Liver (tissue), 9 donors: Measurements from ENCODE around the gene ABTB2. TPM values are rescaled to one million over a fixed set of nuclear protein-coding genes. Genes with fewer than 3 reads are reported as not detected.
A peak's percentile ranks its signal among the peaks of the same experiment; 100 is the strongest.
"Not testable (repeated sequence)": the region's sequence is repeated elsewhere in the genome, so short reads cannot be mapped to it uniquely, and the experiment has no call there.

Source experiments
- DNase-seq: peaks from one replicate; pipeline ENCODE4 v3.0.0-alpha.2; 2017; ENCODE audit warnings: low spot score
- H3K27ac ChIP-seq, 2 donors: one replicate each; pipeline ENCODE4 v1.7.0; 2013; ENCODE audit warnings: inconsistent platforms in 2 of 2, low read length in 2 of 2, control low read depth in 1 of 2, low read depth in 1 of 2, mild to moderate bottlenecking in 1 of 2
- H3K27me3 ChIP-seq, 4 donors: one replicate each; pipeline versions ENCODE4 v1.6.1 to v1.7.0; 2013; ENCODE audit warnings: low read length in 3 of 4, inconsistent platforms in 1 of 4, mild to moderate bottlenecking in 1 of 4, moderate library complexity in 1 of 4; ENCODE audit not compliant: control insufficient read depth in 4 of 4, insufficient read depth in 4 of 4
- H3K36me3 ChIP-seq, 4 donors: one replicate each; pipeline versions ENCODE4 v1.6.1 to v1.7.0; 2013; ENCODE audit warnings: low read length in 3 of 4, mild to moderate bottlenecking in 3 of 4, low read depth in 1 of 4, moderate library complexity in 1 of 4; ENCODE audit not compliant: control insufficient read depth in 4 of 4, insufficient read depth in 3 of 4
- H3K4me1 ChIP-seq, 4 donors: one replicate each; pipeline versions ENCODE4 v1.6.1 to v1.7.0; 2013; ENCODE audit warnings: low read length in 3 of 4, mild to moderate bottlenecking in 3 of 4, moderate library complexity in 1 of 4; ENCODE audit not compliant: control insufficient read depth in 4 of 4, insufficient read depth in 4 of 4
- H3K4me3 ChIP-seq, 3 donors: one replicate each; pipeline versions ENCODE4 v1.6.1 to v1.7.0; 2013; ENCODE audit warnings: low read length in 3 of 3, control low read depth in 1 of 3, low read depth in 1 of 3, mild to moderate bottlenecking in 1 of 3
- H3K9ac ChIP-seq, 2 donors: one replicate each; pipeline ENCODE4 v1.7.0; 2013; ENCODE audit warnings: low read length in 2 of 2, mild to moderate bottlenecking in 2 of 2, moderate library complexity in 2 of 2, control low read depth in 1 of 2, low read depth in 1 of 2
- H3K9me3 ChIP-seq, 4 donors: one replicate each; pipeline versions ENCODE4 v1.6.1 to v1.7.0; 2013; ENCODE audit warnings: low read length in 3 of 4; ENCODE audit not compliant: control insufficient read depth in 4 of 4
- EGR1 ChIP-seq, 2 donors: IDR thresholded peaks; 2 replicates each; pipeline ENCODE4 v1.6.1; 2016 to 2018; ENCODE audit warnings: antibody characterized with exemption in 2 of 2, low read depth in 2 of 2
- FOXA1 ChIP-seq: IDR thresholded peaks from 2 replicates; pipeline ENCODE4 v1.6.1; 2016; ENCODE audit warnings: antibody characterized with exemption
- FOXA2 ChIP-seq: IDR thresholded peaks from 2 replicates; pipeline ENCODE4 v1.6.1; 2016; ENCODE audit warnings: antibody characterized with exemption
- GABPA ChIP-seq, 2 donors: IDR thresholded peaks in 1 of 2; conservative IDR thresholded peaks in 1 of 2; 2 replicates each; pipeline ENCODE4 v1.6.1; 2016; ENCODE audit warnings: antibody characterized with exemption in 2 of 2, mild to moderate bottlenecking in 1 of 2, moderate library complexity in 1 of 2
- HNF4A ChIP-seq, 2 donors: conservative IDR thresholded peaks; 2 replicates each; pipeline ENCODE4 v1.6.1; 2016; ENCODE audit warnings: antibody characterized with exemption in 2 of 2, mild to moderate bottlenecking in 2 of 2
- HNF4G ChIP-seq: IDR thresholded peaks from 2 replicates; pipeline ENCODE4 v1.6.1; 2016; ENCODE audit warnings: antibody characterized with exemption
- JUND ChIP-seq, 2 donors: IDR thresholded peaks; 2 replicates each; pipeline ENCODE4 v1.6.1; 2016; ENCODE audit warnings: antibody characterized with exemption in 2 of 2
- RAD21 ChIP-seq, 2 donors: IDR thresholded peaks; 2 replicates each; pipeline ENCODE4 v1.6.1; 2016; ENCODE audit warnings: antibody characterized with exemption in 2 of 2, mild to moderate bottlenecking in 2 of 2
- RXRA ChIP-seq, 2 donors: IDR thresholded peaks; 2 replicates each; pipeline ENCODE4 v1.6.1; 2017 to 2018; ENCODE audit warnings: antibody characterized with exemption in 2 of 2, mild to moderate bottlenecking in 1 of 2
- SP1 ChIP-seq: IDR thresholded peaks from 2 replicates; pipeline ENCODE4 v1.6.1; 2018; ENCODE audit warnings: antibody characterized with exemption, mild to moderate bottlenecking
- WGBS: extraction: QIAGEN DNeasy Blood & Tissue Kit; methylation state at CpG from one replicate; pipeline ENCODE4 v1.1.7; 2013; 5-methylcytosine and 5-hydroxymethylcytosine counted together
- polyA plus RNA-seq, 2 donors: library from polyadenylated mRNA; stranded (reverse) in 1 of 2; unstranded in 1 of 2; fragments of 200-250 nt in 1 of 2; fragments of >200 nt in 1 of 2; fragmentation: Nextera tagmentation in 1 of 2; extraction: Ambion mirVana in 1 of 2; gene quantifications; one replicate each; pipeline versions ENCODE4 v1.2.1 to v1.2.3, GENCODE V29; 2013 to 2015
- total RNA-seq, 2 donors: library from RNA; depleted of rRNA; stranded (reverse); fragments of >200 nt; gene quantifications; one replicate each; pipeline ENCODE4 v1.2.3, GENCODE V29; 2014
- TF ChIP-seq, protein P1 (sequence below): IDR thresholded peaks from 2 replicates; pipeline ENCODE4 v1.6.1; 2016; ENCODE audit warnings: antibody characterized with exemption
- TF ChIP-seq, protein P2 (sequence below): IDR thresholded peaks from 2 replicates; pipeline ENCODE4 v1.6.1; 2016; ENCODE audit warnings: antibody characterized with exemption
- TF ChIP-seq, protein P3 (sequence below): fragments of 150-350 bp; IDR thresholded peaks from 2 replicates; pipeline ENCODE4 v1.5.1; 2017; ENCODE audit warnings: improper control_type of control experiment, low read depth, low read length; ENCODE audit not compliant: missing input control
- TF ChIP-seq, protein P4 (sequence below): IDR thresholded peaks from 2 replicates; pipeline ENCODE4 v1.6.1; 2016; ENCODE audit warnings: antibody characterized with exemption, mild to moderate bottlenecking
- TF ChIP-seq, protein P5 (sequence below): IDR thresholded peaks from 2 replicates; pipeline ENCODE4 v1.6.1; 2016; ENCODE audit warnings: antibody characterized with exemption
- donor health status: healthy.
- donor health status: healthy.
- donor health status: healthy.
- donor health status: healthy.
- donor health status: healthy.

ABTB2 gene
- total and polyA plus RNA-seq, 4 donors: 2.4 to 8.9 (median 6.1) TPM

DNA sequence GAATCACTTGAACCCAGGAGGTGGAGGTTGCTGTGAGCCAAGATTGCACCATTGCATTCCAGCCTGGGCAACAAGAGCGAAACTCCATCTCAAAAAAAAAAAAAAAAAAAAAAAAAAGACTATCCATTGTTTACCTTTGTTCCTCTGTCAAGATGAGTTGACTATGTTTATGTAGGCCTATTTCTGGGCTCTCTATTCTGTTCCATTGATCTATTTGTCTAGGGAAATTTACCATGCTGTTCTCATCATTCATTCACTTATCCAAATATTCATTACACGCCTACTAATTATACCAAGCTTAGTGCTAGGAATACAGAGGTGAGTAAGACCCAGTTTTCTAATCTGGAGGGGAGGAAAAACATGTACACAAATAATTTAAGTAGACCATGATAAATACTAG, 139.1 kb downstream of the ABTB2 start:
- DNase-seq: not testable (repeated sequence)
- TF ChIP-seq RAD21 (IDR thresholded peaks at IDR 0.05): peak; percentile 16 to 18
- peak; percentile 52 for TF ChIP-seq FOXA1
- peak; percentile 28 for TF ChIP-seq SP1
- peak in 1 of 2 donors; percentile 64 for TF ChIP-seq RXRA (IDR thresholded peaks at IDR 0.05)
- TF ChIP-seq FOXA2: peak; percentile 84
- TF ChIP-seq HNF4A (conservative IDR thresholded peaks at IDR 0.05): peak; percentile 20 to 49
- peak in 1 of 2 donors; percentile 34 for TF ChIP-seq JUND (IDR thresholded peaks at IDR 0.05)
- TF ChIP-seq, protein P1, sequence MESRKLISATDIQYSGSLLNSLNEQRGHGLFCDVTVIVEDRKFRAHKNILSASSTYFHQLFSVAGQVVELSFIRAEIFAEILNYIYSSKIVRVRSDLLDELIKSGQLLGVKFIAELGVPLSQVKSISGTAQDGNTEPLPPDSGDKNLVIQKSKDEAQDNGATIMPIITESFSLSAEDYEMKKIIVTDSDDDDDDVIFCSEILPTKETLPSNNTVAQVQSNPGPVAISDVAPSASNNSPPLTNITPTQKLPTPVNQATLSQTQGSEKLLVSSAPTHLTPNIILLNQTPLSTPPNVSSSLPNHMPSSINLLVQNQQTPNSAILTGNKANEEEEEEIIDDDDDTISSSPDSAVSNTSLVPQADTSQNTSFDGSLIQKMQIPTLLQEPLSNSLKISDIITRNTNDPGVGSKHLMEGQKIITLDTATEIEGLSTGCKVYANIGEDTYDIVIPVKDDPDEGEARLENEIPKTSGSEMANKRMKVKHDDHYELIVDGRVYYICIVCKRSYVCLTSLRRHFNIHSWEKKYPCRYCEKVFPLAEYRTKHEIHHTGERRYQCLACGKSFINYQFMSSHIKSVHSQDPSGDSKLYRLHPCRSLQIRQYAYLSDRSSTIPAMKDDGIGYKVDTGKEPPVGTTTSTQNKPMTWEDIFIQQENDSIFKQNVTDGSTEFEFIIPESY: peak; percentile 5
- WGBS: 42% methylated on average over 2 of the region's 2 CpGs

GRCh38 chr11:34218067-34218466, 139.7 kb downstream of the ABTB2 start:
- no peak overlapping the region for H3K4me3 ChIP-seq
- peaks cover 0 to 21% (median 9%) of the 10 kb centered on the region in 4 donors for H3K4me1 ChIP-seq
- H3K27me3 ChIP-seq: no peaks in the 10 kb centered on the region
- TF ChIP-seq, protein P2, sequence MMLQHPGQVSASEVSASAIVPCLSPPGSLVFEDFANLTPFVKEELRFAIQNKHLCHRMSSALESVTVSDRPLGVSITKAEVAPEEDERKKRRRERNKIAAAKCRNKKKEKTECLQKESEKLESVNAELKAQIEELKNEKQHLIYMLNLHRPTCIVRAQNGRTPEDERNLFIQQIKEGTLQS: no peak
- no peak for TF ChIP-seq RAD21 (IDR thresholded peaks at IDR 0.05)
- TF ChIP-seq, protein P3, sequence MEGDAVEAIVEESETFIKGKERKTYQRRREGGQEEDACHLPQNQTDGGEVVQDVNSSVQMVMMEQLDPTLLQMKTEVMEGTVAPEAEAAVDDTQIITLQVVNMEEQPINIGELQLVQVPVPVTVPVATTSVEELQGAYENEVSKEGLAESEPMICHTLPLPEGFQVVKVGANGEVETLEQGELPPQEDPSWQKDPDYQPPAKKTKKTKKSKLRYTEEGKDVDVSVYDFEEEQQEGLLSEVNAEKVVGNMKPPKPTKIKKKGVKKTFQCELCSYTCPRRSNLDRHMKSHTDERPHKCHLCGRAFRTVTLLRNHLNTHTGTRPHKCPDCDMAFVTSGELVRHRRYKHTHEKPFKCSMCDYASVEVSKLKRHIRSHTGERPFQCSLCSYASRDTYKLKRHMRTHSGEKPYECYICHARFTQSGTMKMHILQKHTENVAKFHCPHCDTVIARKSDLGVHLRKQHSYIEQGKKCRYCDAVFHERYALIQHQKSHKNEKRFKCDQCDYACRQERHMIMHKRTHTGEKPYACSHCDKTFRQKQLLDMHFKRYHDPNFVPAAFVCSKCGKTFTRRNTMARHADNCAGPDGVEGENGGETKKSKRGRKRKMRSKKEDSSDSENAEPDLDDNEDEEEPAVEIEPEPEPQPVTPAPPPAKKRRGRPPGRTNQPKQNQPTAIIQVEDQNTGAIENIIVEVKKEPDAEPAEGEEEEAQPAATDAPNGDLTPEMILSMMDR: no peak
- no peak for DNase-seq
- no peak overlapping the region for H3K27ac ChIP-seq
- no peaks in the 10 kb centered on the region for H3K9me3 ChIP-seq
- H3K9ac ChIP-seq: no peak overlapping the region
- no peaks in the 10 kb centered on the region for H3K36me3 ChIP-seq

More for the DNA sequence above, 139.1 kb downstream of the ABTB2 start:
- not testable (repeated sequence) for H3K36me3 ChIP-seq, H3K9ac ChIP-seq, H3K27ac ChIP-seq, H3K27me3 ChIP-seq, H3K9me3 ChIP-seq, H3K4me3 ChIP-seq
- H3K4me1 ChIP-seq: peaks cover 0 to 18% (median 5%) of the 10 kb centered on the region in 4 donors

- Histone ChIP-seq H3K4me3 (no peak overlapping the region), H3K4me1 (peaks cover 0 to 15% (median 9%) of the 10 kb centered on the region in 4 donors), H3K36me3 (no peaks in the 10 kb centered on the region), H3K27me3 (no peaks in the 10 kb centered on the region), H3K9ac (no peak overlapping the region), H3K27ac (no peak overlapping the region), H3K9me3 (no peaks in the 10 kb centered on the region)
- no peak for DNase-seq
- WGBS: 76% methylated on average over 6 of the region's 6 CpGs
- TF ChIP-seq, protein P1: no peak
- TF ChIP-seq, protein P4, sequence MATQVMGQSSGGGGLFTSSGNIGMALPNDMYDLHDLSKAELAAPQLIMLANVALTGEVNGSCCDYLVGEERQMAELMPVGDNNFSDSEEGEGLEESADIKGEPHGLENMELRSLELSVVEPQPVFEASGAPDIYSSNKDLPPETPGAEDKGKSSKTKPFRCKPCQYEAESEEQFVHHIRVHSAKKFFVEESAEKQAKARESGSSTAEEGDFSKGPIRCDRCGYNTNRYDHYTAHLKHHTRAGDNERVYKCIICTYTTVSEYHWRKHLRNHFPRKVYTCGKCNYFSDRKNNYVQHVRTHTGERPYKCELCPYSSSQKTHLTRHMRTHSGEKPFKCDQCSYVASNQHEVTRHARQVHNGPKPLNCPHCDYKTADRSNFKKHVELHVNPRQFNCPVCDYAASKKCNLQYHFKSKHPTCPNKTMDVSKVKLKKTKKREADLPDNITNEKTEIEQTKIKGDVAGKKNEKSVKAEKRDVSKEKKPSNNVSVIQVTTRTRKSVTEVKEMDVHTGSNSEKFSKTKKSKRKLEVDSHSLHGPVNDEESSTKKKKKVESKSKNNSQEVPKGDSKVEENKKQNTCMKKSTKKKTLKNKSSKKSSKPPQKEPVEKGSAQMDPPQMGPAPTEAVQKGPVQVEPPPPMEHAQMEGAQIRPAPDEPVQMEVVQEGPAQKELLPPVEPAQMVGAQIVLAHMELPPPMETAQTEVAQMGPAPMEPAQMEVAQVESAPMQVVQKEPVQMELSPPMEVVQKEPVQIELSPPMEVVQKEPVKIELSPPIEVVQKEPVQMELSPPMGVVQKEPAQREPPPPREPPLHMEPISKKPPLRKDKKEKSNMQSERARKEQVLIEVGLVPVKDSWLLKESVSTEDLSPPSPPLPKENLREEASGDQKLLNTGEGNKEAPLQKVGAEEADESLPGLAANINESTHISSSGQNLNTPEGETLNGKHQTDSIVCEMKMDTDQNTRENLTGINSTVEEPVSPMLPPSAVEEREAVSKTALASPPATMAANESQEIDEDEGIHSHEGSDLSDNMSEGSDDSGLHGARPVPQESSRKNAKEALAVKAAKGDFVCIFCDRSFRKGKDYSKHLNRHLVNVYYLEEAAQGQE: no peak
- TF ChIP-seq FOXA2 (no peak), HNF4G (no peak), SP1 (no peak), GABPA (IDR thresholded peaks at IDR 0.05 in 1 of 2, conservative IDR thresholded peaks at IDR 0.05 in 1 of 2) (no peak), HNF4A (conservative IDR thresholded peaks at IDR 0.05) (no peak), EGR1 (IDR thresholded peaks at IDR 0.05; ENCODE audit: low read depth in 2 of 2) (no peak)
- TF ChIP-seq, protein P3: no peak
- TF ChIP-seq, protein P5, sequence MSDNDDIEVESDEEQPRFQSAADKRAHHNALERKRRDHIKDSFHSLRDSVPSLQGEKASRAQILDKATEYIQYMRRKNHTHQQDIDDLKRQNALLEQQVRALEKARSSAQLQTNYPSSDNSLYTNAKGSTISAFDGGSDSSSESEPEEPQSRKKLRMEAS: no peak
Observed at GRCh38 chr11:34216706-34217105, 141.1 kb downstream of the ABTB2 start.
